ENCODE measurements around the gene BAHCC1.

Gene BAHCC1

GRCh38 chr17:81364278-81365147 is 30.7 kb upstream of the BAHCC1 start:
- no peaks in the 10 kb centered on the region for H3K4me1 ChIP-seq (ENCODE audit: low read length)
- H3K9me3 ChIP-seq (replicated peaks; ENCODE audit: insufficient read depth, low read length), result no peaks in the 10 kb centered on the region
- no peaks in the 10 kb centered on the region for H3F3A ChIP-seq (ENCODE audit: insufficient read depth, low read length)
- TF ChIP-seq EZH2phosphoT487 (IDR thresholded peaks at IDR 0.05; ENCODE audit: low read length) (no peak), EZH2 (optimal IDR thresholded peaks at IDR 0.05; ENCODE audit: low read depth, low read length) (no peak)
- TF ChIP-seq, protein P1, sequence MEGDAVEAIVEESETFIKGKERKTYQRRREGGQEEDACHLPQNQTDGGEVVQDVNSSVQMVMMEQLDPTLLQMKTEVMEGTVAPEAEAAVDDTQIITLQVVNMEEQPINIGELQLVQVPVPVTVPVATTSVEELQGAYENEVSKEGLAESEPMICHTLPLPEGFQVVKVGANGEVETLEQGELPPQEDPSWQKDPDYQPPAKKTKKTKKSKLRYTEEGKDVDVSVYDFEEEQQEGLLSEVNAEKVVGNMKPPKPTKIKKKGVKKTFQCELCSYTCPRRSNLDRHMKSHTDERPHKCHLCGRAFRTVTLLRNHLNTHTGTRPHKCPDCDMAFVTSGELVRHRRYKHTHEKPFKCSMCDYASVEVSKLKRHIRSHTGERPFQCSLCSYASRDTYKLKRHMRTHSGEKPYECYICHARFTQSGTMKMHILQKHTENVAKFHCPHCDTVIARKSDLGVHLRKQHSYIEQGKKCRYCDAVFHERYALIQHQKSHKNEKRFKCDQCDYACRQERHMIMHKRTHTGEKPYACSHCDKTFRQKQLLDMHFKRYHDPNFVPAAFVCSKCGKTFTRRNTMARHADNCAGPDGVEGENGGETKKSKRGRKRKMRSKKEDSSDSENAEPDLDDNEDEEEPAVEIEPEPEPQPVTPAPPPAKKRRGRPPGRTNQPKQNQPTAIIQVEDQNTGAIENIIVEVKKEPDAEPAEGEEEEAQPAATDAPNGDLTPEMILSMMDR (IDR thresholded peaks at IDR 0.05; ENCODE audit: low read length), result no peak
- no peak overlapping the region for H2AFZ ChIP-seq (ENCODE audit: low read length)
- no peaks in the 10 kb centered on the region for H3K9me2 ChIP-seq (replicated peaks; ENCODE audit: insufficient read depth, low read length)
- H4K20me1 ChIP-seq (ENCODE audit: insufficient read depth, low read length), result no peaks in the 10 kb centered on the region
- H3K9ac ChIP-seq (ENCODE audit: low read length), result no peak overlapping the region
- H3K4me2 ChIP-seq (ENCODE audit: low read depth, low read length), result no peak overlapping the region
- H3K79me2 ChIP-seq (ENCODE audit: low read length), result no peaks in the 10 kb centered on the region
- no peak overlapping the region for H3K27ac ChIP-seq (ENCODE audit: low read length)
- peaks cover 93% of the 10 kb centered on the region for H3K27me3 ChIP-seq (replicated peaks; ENCODE audit: insufficient read depth, low read length)
- H3K36me3 ChIP-seq (replicated peaks; ENCODE audit: insufficient read depth, low read length), result no peaks in the 10 kb centered on the region
- H3K4me3 ChIP-seq (ENCODE audit: low read length), result no peak overlapping the region
- DNase-seq, result no peak

DNA sequence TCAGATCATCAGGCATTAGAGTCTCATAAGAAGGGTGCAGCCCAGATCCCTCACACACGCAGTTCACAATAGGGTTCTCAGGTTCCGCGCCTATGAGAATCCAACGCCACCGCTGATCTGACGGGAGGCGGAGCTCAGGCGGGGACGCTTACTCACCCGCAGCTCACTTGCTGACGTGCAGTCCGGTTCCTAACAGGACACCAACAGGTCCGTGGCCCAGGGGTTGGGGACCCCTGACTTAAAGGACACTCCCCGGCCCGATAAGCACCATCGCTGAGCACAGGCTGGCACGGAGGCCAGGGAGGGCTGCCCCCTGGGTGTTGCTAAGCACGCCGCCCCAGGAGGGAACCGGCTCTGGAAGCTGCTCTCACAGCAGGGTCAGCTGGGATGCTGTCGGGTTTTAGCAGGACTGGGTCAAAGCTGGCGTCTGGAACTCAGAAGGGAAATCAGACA is 30.1 kb upstream of the BAHCC1 start:
- no peaks in the 10 kb centered on the region for H3K36me3 ChIP-seq (replicated peaks; ENCODE audit: insufficient read depth, low read length)
- H3K9me2 ChIP-seq (replicated peaks; ENCODE audit: insufficient read depth, low read length), result no peaks in the 10 kb centered on the region
- H3K9ac ChIP-seq (ENCODE audit: low read length), result no peak overlapping the region
- H3K4me3 ChIP-seq (ENCODE audit: low read length), result no peak overlapping the region
- DNase-seq, result no peak
- no peaks in the 10 kb centered on the region for H3F3A ChIP-seq (ENCODE audit: insufficient read depth, low read length)
- H3K79me2 ChIP-seq (ENCODE audit: low read length), result no peaks in the 10 kb centered on the region
- peaks cover 93% of the 10 kb centered on the region for H3K27me3 ChIP-seq (replicated peaks; ENCODE audit: insufficient read depth, low read length)
- TF ChIP-seq, protein P1 (IDR thresholded peaks at IDR 0.05; ENCODE audit: low read length), result no peak
- TF ChIP-seq EZH2 (optimal IDR thresholded peaks at IDR 0.05; ENCODE audit: low read depth, low read length) (no peak), EZH2phosphoT487 (IDR thresholded peaks at IDR 0.05; ENCODE audit: low read length) (no peak)
- H3K4me1 ChIP-seq (ENCODE audit: low read length), result no peaks in the 10 kb centered on the region
- no peak overlapping the region for H3K4me2 ChIP-seq (ENCODE audit: low read depth, low read length)
- H2AFZ ChIP-seq (ENCODE audit: low read length), result no peak overlapping the region
- H4K20me1 ChIP-seq (ENCODE audit: insufficient read depth, low read length), result no peaks in the 10 kb centered on the region
- H3K27ac ChIP-seq (ENCODE audit: low read length), result no peak overlapping the region
- no peaks in the 10 kb centered on the region for H3K9me3 ChIP-seq (replicated peaks; ENCODE audit: insufficient read depth, low read length)

GRCh38 chr17:81365601-81366585 is 29.4 kb upstream of the BAHCC1 start:
- Histone ChIP-seq H3K79me2 (ENCODE audit: low read length) (no peaks in the 10 kb centered on the region), H3K4me2 (ENCODE audit: low read depth, low read length) (no peak overlapping the region), H3K36me3 (replicated peaks; ENCODE audit: insufficient read depth, low read length) (no peaks in the 10 kb centered on the region), H3K9me2 (replicated peaks; ENCODE audit: insufficient read depth, low read length) (no peaks in the 10 kb centered on the region), H4K20me1 (ENCODE audit: insufficient read depth, low read length) (no peaks in the 10 kb centered on the region), H3K4me3 (ENCODE audit: low read length) (no peak overlapping the region), H3F3A (ENCODE audit: insufficient read depth, low read length) (no peaks in the 10 kb centered on the region), H2AFZ (ENCODE audit: low read length) (no peak overlapping the region), H3K9ac (ENCODE audit: low read length) (no peak overlapping the region), H3K27me3 (replicated peaks; ENCODE audit: insufficient read depth, low read length) (peaks cover 93% of the 10 kb centered on the region), H3K4me1 (ENCODE audit: low read length) (no peaks in the 10 kb centered on the region), H3K27ac (ENCODE audit: low read length) (no peak overlapping the region), H3K9me3 (replicated peaks; ENCODE audit: insufficient read depth, low read length) (no peaks in the 10 kb centered on the region)
- TF ChIP-seq EZH2 (optimal IDR thresholded peaks at IDR 0.05; ENCODE audit: low read depth, low read length) (no peak), EZH2phosphoT487 (IDR thresholded peaks at IDR 0.05; ENCODE audit: low read length) (no peak)
- TF ChIP-seq, protein P1 (IDR thresholded peaks at IDR 0.05; ENCODE audit: low read length), result no peak
- DNase-seq, result no peak
